ENCODE measurements around the gene DCTN5. TPM values are rescaled to one million over a fixed set of nuclear protein-coding genes. Genes with fewer than 3 reads are reported as not detected.
"Not testable (repeated sequence)": the region's sequence is repeated elsewhere in the genome, so short reads cannot be mapped to it uniquely, and the experiment has no call there.

The DCTN5 gene
- total RNA-seq, 2 donors from 2014 or later, result 61.5 to 62.1 TPM

DNA sequence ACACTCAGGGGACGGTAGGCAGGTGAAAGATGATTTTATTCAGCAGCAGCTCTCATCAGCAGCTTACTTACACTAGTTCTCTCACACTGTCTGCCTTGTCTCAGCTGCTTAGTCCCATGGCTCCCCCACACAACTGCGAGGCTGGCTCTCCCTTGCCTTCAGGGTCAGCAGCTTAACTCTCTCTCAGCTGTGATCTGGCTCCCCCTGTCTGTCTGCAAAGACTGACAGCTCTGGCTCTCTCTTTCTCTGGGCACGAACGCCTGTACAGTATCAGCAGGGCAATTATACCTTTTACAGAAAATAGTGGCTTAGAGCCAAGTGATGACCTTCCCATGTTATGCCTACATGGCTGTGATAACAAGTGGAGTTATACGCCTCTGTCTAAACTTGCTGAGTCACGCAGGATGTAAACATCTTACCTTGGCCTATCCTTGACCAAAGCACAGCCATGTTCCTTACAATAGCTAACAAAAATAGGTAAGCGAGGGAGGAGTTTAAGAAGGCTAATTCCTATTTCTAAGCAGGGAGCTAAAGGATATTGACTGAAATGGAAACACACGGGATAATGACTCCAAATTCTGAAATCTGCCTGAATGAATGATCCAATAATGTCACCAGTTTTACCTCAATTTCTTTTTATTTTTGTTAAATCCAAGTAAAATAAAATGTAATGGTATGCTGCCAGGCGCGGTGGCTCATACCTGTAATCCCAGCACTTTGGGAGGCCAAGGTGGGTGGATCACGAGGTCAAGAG lies 44.1 kb upstream of the DCTN5 start:
- no peak overlapping the region for H3K9ac ChIP-seq (ENCODE audit: low read depth in 2 of 2, low read length in 2 of 2)
- H3K4me3 ChIP-seq, result no peak overlapping the region
- no peaks in the 10 kb centered on the region for H3K36me3 ChIP-seq
- H3K27me3 ChIP-seq, result no peaks in the 10 kb centered on the region
- intact Hi-C loops (cut with DNase I), result no loop called here
- peaks cover 4% of the 10 kb centered on the region for H3K4me1 ChIP-seq
- H3K27ac ChIP-seq, result no peak overlapping the region
- TF ChIP-seq, protein P1, sequence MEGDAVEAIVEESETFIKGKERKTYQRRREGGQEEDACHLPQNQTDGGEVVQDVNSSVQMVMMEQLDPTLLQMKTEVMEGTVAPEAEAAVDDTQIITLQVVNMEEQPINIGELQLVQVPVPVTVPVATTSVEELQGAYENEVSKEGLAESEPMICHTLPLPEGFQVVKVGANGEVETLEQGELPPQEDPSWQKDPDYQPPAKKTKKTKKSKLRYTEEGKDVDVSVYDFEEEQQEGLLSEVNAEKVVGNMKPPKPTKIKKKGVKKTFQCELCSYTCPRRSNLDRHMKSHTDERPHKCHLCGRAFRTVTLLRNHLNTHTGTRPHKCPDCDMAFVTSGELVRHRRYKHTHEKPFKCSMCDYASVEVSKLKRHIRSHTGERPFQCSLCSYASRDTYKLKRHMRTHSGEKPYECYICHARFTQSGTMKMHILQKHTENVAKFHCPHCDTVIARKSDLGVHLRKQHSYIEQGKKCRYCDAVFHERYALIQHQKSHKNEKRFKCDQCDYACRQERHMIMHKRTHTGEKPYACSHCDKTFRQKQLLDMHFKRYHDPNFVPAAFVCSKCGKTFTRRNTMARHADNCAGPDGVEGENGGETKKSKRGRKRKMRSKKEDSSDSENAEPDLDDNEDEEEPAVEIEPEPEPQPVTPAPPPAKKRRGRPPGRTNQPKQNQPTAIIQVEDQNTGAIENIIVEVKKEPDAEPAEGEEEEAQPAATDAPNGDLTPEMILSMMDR (IDR thresholded peaks at IDR 0.05), result no peak
- no peaks in the 10 kb centered on the region for H3K9me3 ChIP-seq
- DNase-seq, result no peak

DNA sequence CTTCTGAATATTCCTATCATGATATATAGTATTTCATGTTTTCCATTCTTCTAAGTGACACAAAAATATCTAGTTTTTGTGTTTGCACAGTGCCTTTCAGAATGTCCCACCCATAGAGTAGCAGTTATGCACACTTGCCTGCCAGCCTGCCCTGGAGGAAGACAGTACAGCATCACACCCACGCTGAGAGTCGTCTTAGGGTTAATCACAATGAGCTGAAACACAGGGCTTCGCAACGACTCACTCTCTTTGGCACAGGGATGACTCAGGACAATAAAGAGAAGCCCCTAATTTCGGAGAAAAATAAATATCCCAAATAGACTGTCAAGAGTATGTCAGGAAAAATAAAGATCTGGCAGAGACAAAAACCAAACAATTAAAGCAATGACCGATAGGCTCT lies 33.5 kb upstream of the DCTN5 start:
- TF ChIP-seq, protein P1 (IDR thresholded peaks at IDR 0.05), result no peak
- no peaks in the 10 kb centered on the region for H3K36me3 ChIP-seq

DNA sequence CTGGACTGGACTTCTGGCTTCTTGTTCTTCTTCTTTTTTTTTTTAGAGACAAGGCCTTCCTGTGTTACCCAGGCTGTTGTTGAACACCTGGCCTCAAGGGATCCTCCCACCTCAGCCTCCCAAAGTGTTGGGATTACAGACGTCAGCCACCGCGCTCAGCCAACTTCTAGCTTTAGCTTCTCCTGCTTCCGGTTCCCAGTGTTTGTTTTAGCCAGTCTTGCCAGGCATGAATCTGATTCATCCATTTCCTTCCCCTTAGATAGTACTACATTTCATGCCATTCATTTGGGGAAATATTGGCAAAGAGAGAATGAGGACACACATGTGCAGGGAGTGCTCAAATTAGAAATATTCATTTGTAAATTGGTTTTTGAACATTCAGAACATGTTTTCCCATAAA lies 33.1 kb upstream of the DCTN5 start:
- Histone ChIP-seq H3K27ac (no peak overlapping the region), H3K9ac (ENCODE audit: low read depth in 2 of 2, low read length in 2 of 2) (no peak overlapping the region), H3K4me3 (no peak overlapping the region), H3K4me1 (no peaks in the 10 kb centered on the region), H3K27me3 (no peaks in the 10 kb centered on the region), H3K36me3 (no peaks in the 10 kb centered on the region), H3K9me3 (no peaks in the 10 kb centered on the region)
- intact Hi-C loops (cut with DNase I), result no loop called here
- no peak for DNase-seq
- TF ChIP-seq, protein P1 (IDR thresholded peaks at IDR 0.05), result no peak

More for the DNA sequence above, 33.5 kb upstream of the DCTN5 start:
- H3K9ac ChIP-seq (ENCODE audit: low read depth in 2 of 2, low read length in 2 of 2), result no peak overlapping the region
- H3K27me3 ChIP-seq, result no peaks in the 10 kb centered on the region
- H3K9me3 ChIP-seq, result no peaks in the 10 kb centered on the region
- intact Hi-C loops (cut with DNase I), result no loop called here
- no peak for DNase-seq
- no peaks in the 10 kb centered on the region for H3K4me1 ChIP-seq
- no peak overlapping the region for H3K27ac ChIP-seq
- no peak overlapping the region for H3K4me3 ChIP-seq

DNA sequence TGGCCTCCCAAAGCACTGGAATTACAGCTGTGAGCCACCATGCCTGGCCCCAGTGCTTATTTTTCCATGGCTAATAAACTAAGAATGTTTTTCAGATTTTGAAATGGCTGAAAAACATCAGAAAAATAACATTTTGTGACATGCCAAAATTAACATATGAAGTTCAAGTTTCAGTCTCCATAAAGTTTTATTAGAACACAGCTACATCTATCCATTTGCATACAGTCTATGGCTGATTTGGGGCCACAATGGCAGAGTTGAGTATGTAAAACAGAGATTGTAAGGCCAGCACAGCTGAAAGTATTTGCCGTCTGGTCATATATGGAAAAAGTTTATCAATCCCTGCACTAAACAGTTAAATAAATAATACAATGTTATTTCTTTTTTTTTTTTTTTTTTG lies 31.3 kb upstream of the DCTN5 start:
- H3K4me1 ChIP-seq, result no peaks in the 10 kb centered on the region
- no peak overlapping the region for H3K4me3 ChIP-seq
- TF ChIP-seq, protein P1 (IDR thresholded peaks at IDR 0.05), result no peak
- H3K9ac ChIP-seq (ENCODE audit: low read depth in 2 of 2, low read length in 2 of 2), result no peak overlapping the region
- no peak for DNase-seq
- H3K9me3 ChIP-seq, result no peaks in the 10 kb centered on the region
- intact Hi-C loops (cut with DNase I), result no loop called here
- no peaks in the 10 kb centered on the region for H3K27me3 ChIP-seq
- H3K36me3 ChIP-seq, result no peaks in the 10 kb centered on the region
- H3K27ac ChIP-seq, result no peak overlapping the region

DNA sequence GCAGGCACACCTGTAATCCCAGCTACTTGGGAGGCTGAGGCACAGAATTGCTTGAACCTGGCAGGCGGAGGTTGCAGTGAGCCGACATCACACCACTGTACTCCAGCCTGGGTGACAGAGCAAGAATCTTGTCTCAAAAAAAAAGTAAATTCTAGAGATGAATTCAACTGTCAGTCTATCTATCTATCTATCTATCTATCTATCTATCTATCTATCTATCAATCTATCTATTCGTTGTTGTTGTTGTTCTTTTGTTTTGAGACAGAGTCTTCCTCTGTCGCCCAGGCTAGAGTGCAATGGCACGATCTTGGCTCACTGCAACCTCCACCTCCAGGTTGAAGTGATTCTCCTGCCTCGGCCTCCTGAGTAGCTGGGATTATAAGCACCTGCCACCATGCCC lies 30.4 kb upstream of the DCTN5 start:
- H3K4me1 ChIP-seq; H3K4me3 ChIP-seq; H3K36me3 ChIP-seq; intact Hi-C loops (cut with DNase I); H3K9ac ChIP-seq (ENCODE audit: low read depth in 2 of 2, low read length in 2 of 2); DNase-seq; H3K27ac ChIP-seq; H3K27me3 ChIP-seq; H3K9me3 ChIP-seq: not testable (repeated sequence)

DNA sequence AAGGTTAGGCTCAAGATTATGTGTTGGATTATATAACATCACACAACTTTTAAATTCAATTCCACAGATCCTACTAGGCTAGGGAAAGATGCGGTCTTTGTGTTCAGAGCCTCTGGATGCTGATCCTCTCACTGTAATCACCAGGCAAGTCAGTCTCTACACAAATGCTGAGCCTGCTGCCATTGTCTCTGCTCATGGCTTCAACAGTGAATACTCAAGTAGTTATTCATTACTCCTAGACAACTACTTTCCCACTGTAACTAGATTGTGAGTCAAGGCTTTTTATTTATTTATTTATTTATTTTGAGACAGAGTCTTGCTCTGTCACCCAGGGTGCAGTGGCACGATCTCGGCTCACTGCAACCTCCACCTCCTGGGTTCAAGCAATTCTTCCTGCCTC lies 29.3 kb upstream of the DCTN5 start:
- Histone ChIP-seq H3K9me3 (no peaks in the 10 kb centered on the region), H3K27me3 (no peaks in the 10 kb centered on the region), H3K27ac (no peak overlapping the region), H3K9ac (ENCODE audit: low read depth in 2 of 2, low read length in 2 of 2) (no peak overlapping the region), H3K4me3 (no peak overlapping the region), H3K4me1 (no peaks in the 10 kb centered on the region), H3K36me3 (no peaks in the 10 kb centered on the region)
- intact Hi-C loops (cut with DNase I), result no loop called here
- no peak for DNase-seq
- TF ChIP-seq, protein P1 (IDR thresholded peaks at IDR 0.05), result no peak
